ENCODE results near the gene C1QTNF1.

Gene C1QTNF1

DNA sequence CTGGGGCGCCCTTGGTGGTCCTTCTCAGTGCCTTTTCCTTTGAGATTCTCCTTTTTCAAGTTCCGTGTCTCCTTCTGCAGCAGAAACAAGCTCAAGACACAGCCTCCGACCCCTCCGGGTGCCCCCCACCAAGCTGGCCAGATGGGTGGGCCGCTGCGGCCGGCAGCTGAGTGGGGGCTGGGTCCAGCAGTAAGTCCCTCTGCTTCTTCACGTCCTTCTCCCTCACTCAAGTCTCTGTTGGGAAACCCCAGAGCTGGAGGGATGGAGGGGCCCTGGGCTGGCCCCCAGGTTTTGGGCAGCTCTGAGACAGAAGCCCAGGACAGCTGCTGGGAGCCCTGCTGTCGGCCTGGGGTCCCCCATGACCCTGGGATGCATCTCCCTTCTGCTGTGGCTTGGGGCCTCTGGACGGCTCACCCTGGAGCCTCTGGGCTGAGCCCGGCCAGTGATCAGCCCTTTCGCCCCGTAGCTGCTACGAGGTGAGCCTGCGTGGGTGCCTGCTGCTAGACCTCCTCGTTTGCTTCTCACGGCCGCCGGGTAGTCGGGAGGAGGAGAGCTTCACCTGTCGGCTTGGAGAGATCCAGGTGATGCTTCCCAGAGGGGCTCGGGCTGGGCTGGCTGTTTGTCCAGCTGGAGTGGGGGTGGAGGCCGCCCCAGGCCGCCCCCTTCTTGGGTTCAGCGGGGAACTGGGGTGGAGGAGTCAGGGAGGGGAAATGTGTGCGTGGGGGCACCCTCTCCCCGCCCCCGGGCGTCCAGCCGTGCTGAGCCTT is 61.4 kb downstream of the C1QTNF1 start:
- peaks cover 13 to 21% of the 10 kb centered on the region in 2 donors for H3K36me3 ChIP-seq (ENCODE audit: control insufficient read depth in 2 of 2, insufficient read depth in 2 of 2, low read length in 2 of 2)
- no peaks in the 10 kb centered on the region for H3K27me3 ChIP-seq (ENCODE audit: control insufficient read depth in 1 of 2, insufficient read depth in 2 of 2, low read length in 2 of 2)
- H3K9ac ChIP-seq (ENCODE audit: low read length in 2 of 2): no peak overlapping the region
- peaks cover 2% of the 10 kb centered on the region for H3K4me1 ChIP-seq (ENCODE audit: control insufficient read depth, insufficient read depth, low read length)
- no peaks in the 10 kb centered on the region for H3K9me3 ChIP-seq (ENCODE audit: control insufficient read depth in 2 of 2, low read length in 2 of 2)
- H3K4me3 ChIP-seq (ENCODE audit: low read length in 2 of 2): no peak overlapping the region
- H3K27ac ChIP-seq (ENCODE audit: low read length): no peak overlapping the region

DNA sequence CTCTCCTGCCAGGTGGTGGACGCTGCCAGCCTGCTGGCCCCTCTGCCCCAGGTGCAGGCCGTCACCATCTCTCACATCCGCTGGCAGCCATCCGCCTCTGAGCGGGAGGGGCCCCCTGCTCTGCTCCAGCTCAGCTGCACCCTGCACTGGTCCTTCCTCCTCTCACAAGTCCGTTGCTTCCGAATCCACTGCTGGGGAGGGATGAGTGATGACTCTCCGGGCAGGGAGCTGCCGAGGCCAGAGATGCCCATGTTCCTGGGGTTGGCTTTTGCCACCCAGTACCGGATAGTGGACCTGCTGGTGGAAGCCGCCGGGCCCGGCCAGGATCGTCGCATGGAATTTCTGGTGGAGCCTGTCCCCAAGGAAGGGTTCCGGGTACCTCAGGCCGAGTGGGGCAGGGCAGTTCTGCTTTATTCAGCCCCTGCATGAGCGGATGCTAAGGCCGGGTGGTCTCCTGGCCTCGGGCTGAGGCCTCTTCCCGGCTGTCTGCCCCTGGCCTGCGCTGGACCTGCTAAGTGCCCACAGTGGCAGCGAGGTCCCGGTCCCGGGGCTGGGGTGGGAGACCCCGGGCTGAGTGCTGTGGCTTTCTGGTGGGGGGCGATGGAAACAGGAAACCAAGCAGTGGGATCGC is 62.1 kb downstream of the C1QTNF1 start:
- peaks cover 2 to 5% of the 10 kb centered on the region in 2 donors for H3K27me3 ChIP-seq (ENCODE audit: control insufficient read depth in 1 of 2, insufficient read depth in 2 of 2, low read length in 2 of 2)
- H3K4me1 ChIP-seq (ENCODE audit: control insufficient read depth, insufficient read depth, low read length): peaks cover 8% of the 10 kb centered on the region
- no peak overlapping the region for H3K27ac ChIP-seq (ENCODE audit: low read length)
- H3K36me3 ChIP-seq (ENCODE audit: control insufficient read depth in 2 of 2, insufficient read depth in 2 of 2, low read length in 2 of 2): peaks cover 8 to 15% of the 10 kb centered on the region in 2 donors
- H3K9me3 ChIP-seq (ENCODE audit: control insufficient read depth in 2 of 2, low read length in 2 of 2): no peaks in the 10 kb centered on the region
- no peak overlapping the region for H3K9ac ChIP-seq (ENCODE audit: low read length in 2 of 2)
- no peak overlapping the region for H3K4me3 ChIP-seq (ENCODE audit: low read length in 2 of 2)

DNA sequence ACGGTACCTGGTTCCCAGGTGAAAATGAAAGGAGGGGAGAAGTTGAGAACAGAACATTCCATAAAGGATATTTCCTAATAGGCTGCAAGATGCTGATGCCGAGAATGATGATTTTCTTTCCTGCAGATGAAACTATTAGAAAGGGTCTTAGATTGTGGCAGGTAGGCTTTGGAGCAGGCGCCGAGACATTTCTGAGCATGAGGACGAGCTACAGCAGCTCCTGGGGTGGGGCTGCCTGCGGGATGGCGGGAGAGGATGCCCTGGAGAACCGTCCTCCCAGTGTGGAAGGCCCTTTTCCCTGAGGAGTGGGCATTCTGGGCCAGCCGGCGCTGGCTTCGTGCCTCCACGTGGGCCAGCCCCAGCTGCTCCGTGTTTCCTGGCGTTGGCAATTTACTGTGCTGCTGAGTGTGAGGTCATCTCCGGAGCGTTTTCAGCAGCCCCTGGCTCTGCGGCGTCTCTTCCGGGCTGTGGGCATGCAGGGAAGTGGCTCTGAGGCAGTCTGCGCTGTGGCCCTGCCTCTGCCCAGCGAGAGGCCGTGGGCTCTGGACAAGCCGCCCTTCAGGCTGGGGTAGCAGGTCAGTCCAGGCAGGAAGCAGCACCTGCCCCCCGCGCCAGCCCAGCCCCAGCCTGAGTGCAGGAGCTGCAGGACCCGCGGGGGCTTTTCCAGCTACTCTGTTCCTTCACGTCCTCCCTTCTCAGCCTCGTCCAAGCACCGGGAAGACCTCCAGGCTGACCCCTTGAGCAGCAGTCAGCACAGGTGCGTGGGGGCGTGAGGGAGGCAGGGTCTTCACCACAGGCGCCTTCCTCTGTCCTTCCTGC is 62.8 kb downstream of the C1QTNF1 start:
- no peaks in the 10 kb centered on the region for H3K9me3 ChIP-seq (ENCODE audit: control insufficient read depth in 2 of 2, low read length in 2 of 2)
- H3K36me3 ChIP-seq (ENCODE audit: control insufficient read depth in 2 of 2, insufficient read depth in 2 of 2, low read length in 2 of 2): peaks cover 8 to 15% of the 10 kb centered on the region in 2 donors
- no peak overlapping the region for H3K4me3 ChIP-seq (ENCODE audit: low read length in 2 of 2)
- H3K27ac ChIP-seq (ENCODE audit: low read length): no peak overlapping the region
- no peak overlapping the region for H3K9ac ChIP-seq (ENCODE audit: low read length in 2 of 2)
- H3K4me1 ChIP-seq (ENCODE audit: control insufficient read depth, insufficient read depth, low read length): peaks cover 8% of the 10 kb centered on the region
- H3K27me3 ChIP-seq (ENCODE audit: control insufficient read depth in 1 of 2, insufficient read depth in 2 of 2, low read length in 2 of 2): peaks cover 6 to 8% of the 10 kb centered on the region in 2 donors

DNA sequence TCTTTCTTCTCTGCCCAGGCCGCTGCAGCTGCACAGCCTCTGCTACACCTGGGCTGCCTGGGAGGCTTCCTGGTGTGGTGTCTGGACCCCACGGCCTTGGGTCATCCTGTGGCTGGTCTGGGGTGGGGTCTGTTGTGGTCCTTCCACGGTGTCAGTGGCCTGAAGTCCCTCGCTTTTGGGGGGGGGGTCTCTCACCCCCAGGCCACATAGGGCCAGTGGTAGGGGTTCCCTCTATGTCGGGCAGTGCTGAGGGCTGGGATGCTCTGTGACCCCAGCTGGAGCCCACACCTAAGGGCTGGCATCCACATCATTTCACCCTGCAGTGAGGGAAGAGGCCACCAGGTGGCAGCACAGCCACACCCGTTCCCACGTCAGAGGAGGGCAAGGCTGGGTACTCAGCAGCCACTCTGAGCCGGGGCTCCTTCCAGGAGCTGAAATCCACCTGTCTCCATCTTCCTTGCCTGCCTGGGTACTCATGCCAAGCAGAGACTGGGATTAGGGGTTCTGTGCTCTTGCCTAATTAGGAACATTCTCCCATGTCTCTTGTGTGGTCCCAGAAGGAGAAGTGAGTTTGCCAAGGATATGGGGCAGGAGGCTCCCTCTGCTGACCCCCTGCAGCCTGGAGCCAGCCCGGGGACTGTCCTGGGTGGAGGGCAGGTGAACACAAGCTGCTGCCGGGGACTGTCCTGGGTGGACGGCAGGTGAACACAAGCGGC is 63.6 kb downstream of the C1QTNF1 start:
- H3K9ac ChIP-seq (ENCODE audit: low read length in 2 of 2): no peak overlapping the region
- H3K4me3 ChIP-seq (ENCODE audit: low read length in 2 of 2): no peak overlapping the region
- peaks cover 8% of the 10 kb centered on the region for H3K4me1 ChIP-seq (ENCODE audit: control insufficient read depth, insufficient read depth, low read length)
- peaks cover 10 to 11% of the 10 kb centered on the region in 2 donors for H3K27me3 ChIP-seq (ENCODE audit: control insufficient read depth in 1 of 2, insufficient read depth in 2 of 2, low read length in 2 of 2)
- H3K27ac ChIP-seq (ENCODE audit: low read length): no peak overlapping the region
- no peaks in the 10 kb centered on the region for H3K9me3 ChIP-seq (ENCODE audit: control insufficient read depth in 2 of 2, low read length in 2 of 2)
- peaks cover 7 to 15% of the 10 kb centered on the region in 2 donors for H3K36me3 ChIP-seq (ENCODE audit: control insufficient read depth in 2 of 2, insufficient read depth in 2 of 2, low read length in 2 of 2)

DNA sequence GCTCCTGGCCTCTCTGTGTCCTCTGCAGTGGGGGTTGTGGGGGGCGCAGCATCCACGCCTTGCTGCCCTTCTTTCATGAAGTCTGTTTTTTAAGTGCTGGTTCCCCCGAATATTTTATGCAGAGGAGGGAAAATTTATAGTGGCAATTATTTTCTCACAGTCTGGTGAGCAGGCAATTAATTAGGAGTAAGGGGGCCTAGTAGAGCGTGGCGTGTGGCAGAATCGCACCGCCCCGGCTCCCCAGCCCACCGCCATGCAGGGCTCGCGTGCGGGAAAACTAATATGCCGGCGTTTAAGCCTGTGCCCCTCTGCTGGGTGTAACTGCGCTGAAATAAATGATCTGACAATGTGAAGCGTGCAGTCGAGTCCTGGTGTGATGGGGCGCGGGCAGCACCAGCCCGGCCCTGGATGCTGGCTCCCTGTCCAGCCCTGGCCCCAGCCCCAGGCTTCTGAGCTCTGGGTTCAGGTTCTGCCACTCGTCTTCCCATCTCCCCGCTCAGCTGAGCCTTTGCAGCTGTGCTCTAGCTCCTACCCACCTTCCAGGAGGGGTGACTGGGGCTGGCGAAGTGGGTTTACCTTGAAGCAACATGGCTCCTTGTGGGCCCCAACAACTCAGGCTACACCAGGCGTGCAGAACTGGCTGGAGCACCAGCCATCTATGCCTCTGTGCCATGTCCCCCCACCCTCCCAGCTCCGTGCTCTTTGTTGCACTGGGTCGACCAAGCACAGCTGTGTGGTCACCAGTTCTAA is 64.5 kb downstream of the C1QTNF1 start:
- no peaks in the 10 kb centered on the region for H3K9me3 ChIP-seq (ENCODE audit: control insufficient read depth in 2 of 2, low read length in 2 of 2)
- H3K4me3 ChIP-seq (ENCODE audit: low read length in 2 of 2): no peak overlapping the region
- no peak overlapping the region for H3K27ac ChIP-seq (ENCODE audit: low read length)
- H3K4me1 ChIP-seq (ENCODE audit: control insufficient read depth, insufficient read depth, low read length): peaks cover 8% of the 10 kb centered on the region
- no peak overlapping the region for H3K9ac ChIP-seq (ENCODE audit: low read length in 2 of 2)
- peaks cover 11 to 13% of the 10 kb centered on the region in 2 donors for H3K27me3 ChIP-seq (ENCODE audit: control insufficient read depth in 1 of 2, insufficient read depth in 2 of 2, low read length in 2 of 2)
- H3K36me3 ChIP-seq (ENCODE audit: control insufficient read depth in 2 of 2, insufficient read depth in 2 of 2, low read length in 2 of 2): peaks cover 3 to 11% of the 10 kb centered on the region in 2 donors

DNA sequence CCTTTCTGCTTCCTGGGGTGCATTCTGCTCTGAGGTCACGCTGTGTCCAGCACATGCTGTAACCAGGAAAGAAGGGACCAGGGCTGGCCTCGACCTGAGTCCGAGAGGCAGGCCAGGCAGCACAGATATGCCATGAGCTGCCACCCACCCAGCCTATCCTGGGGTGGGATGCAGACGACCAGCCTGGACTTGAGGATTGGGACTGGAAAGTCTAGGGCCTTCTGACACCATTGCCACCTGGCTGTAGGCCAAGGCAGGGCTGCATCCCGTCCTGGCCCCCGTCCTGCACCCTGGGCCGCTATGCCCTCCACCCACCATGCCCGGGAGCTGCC is 65.0 kb downstream of the C1QTNF1 start:
- Histone ChIP-seq H3K4me1 (ENCODE audit: control insufficient read depth, insufficient read depth, low read length) (peaks cover 8% of the 10 kb centered on the region), H3K9ac (ENCODE audit: low read length in 2 of 2) (no peak overlapping the region), H3K27ac (ENCODE audit: low read length) (no peak overlapping the region), H3K4me3 (ENCODE audit: low read length in 2 of 2) (no peak overlapping the region), H3K36me3 (ENCODE audit: control insufficient read depth in 2 of 2, insufficient read depth in 2 of 2, low read length in 2 of 2) (peaks cover 0 to 11% of the 10 kb centered on the region in 2 donors), H3K27me3 (ENCODE audit: control insufficient read depth in 1 of 2, insufficient read depth in 2 of 2, low read length in 2 of 2) (peaks cover 11 to 13% of the 10 kb centered on the region in 2 donors), H3K9me3 (ENCODE audit: control insufficient read depth in 2 of 2, low read length in 2 of 2) (no peaks in the 10 kb centered on the region)

DNA sequence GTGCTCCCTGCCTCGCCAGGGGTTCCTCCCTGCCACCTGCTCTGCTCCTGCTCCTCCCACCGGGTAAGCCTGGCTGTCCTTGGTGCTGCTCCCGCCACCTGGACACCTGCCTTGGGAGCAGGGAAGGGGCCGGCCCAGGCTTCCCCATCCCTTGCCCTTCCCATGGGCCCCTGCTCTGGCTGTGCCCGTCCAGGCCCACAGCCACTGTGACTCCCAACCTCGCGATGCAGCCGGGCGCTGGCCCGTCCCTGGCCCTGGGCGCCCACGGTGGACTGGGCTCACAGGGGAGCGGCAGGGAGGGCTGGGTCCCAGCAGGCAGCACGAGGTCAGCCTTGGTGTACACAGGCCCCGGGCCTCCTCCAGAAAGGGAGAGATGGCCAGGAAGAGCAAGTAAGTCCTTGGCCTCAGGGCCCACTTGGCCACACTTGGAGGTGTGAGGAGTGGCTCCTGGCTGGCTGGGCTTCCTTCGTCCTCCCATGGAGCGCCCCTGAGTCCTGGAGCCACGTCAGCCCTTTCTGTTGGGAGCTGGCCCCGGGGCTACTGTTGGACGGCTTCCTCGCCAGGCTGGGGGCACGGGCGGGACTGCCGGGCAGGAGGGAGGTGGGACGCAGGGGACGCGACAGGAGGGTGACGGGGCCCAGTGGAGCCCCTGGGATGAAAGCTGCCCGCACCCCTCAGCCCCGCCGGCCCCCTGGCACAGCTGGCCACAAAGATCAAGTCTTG is 65.9 kb downstream of the C1QTNF1 start:
- Histone ChIP-seq H3K4me1 (ENCODE audit: control insufficient read depth, insufficient read depth, low read length) (peaks cover 8% of the 10 kb centered on the region), H3K36me3 (ENCODE audit: control insufficient read depth in 2 of 2, insufficient read depth in 2 of 2, low read length in 2 of 2) (peaks cover 0 to 6% of the 10 kb centered on the region in 2 donors), H3K4me3 (ENCODE audit: low read length in 2 of 2) (no peak overlapping the region), H3K9ac (ENCODE audit: low read length in 2 of 2) (no peak overlapping the region), H3K9me3 (ENCODE audit: control insufficient read depth in 2 of 2, low read length in 2 of 2) (no peaks in the 10 kb centered on the region), H3K27me3 (ENCODE audit: control insufficient read depth in 1 of 2, insufficient read depth in 2 of 2, low read length in 2 of 2) (peaks cover 14 to 15% of the 10 kb centered on the region in 2 donors), H3K27ac (ENCODE audit: low read length) (no peak overlapping the region)

DNA sequence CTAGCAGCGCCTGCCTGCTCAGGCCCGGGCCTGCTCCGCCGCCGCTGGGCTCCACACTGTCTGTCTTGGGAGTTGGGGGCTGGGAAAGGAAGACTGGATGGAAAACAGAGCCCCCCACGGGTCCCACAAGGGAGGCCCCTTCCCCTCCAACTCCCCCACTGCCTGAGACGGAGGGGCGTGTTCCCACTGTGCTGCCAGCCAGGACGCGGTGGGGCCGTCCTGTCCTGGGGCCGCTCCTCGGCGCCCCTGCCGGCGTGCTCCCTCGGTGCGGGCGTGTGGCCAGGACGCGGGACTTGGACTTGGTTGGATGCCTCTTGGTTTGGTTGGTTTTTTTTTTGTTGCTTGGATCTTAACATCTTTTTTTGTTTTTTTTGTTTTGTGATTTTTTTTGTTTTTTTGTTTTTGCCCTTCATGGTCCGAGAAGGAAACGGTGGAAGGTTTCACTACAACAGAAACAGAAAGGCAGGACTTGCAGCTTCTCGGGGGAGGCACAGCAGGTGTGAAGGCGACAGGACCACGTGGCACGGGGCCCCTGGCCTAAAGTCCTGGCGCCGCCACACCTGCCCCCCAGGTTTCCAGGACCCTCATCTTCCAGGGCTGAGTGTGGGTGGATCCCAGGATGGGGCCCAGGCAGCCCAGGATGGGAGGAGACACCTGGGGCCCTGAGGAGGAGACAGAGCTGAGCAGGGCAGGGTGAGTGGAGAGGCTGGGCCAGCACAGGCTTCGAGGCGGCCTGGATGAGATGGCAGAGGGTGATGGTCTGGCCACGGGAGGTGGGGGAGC is 66.7 kb downstream of the C1QTNF1 start:
- Histone ChIP-seq H3K36me3 (ENCODE audit: control insufficient read depth in 2 of 2, insufficient read depth in 2 of 2, low read length in 2 of 2) (no peaks in the 10 kb centered on the region), H3K27me3 (ENCODE audit: control insufficient read depth in 1 of 2, insufficient read depth in 2 of 2, low read length in 2 of 2) (peaks cover 17 to 22% of the 10 kb centered on the region in 2 donors)

DNA sequence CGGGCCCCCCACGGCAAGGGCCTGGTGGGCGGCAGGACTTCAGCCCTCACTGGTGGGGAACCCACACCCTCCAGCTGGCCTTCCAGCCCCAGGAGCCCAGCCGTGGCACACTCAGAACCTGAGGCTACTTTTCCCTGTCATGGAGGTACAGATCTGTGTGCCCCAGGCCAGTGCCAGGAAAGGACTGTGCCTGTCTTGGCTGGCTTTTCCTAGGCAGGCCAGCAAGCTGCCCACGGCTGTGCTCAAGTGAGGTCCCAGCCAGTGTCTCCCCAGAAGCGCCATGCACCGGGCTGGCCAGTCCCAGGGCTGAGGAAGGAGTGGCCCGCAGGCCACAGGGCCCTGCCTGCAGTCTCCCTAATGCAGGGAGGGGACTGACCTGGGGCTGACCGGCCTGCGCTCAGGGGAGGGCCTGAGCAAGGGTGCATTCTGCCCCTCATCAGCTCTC is 67.3 kb downstream of the C1QTNF1 start:
- H3K4me3 ChIP-seq (ENCODE audit: low read length in 2 of 2): no peak overlapping the region
- no peaks in the 10 kb centered on the region for H3K36me3 ChIP-seq (ENCODE audit: control insufficient read depth in 2 of 2, insufficient read depth in 2 of 2, low read length in 2 of 2)
- no peak overlapping the region for H3K27ac ChIP-seq (ENCODE audit: low read length)
- no peaks in the 10 kb centered on the region for H3K9me3 ChIP-seq (ENCODE audit: control insufficient read depth in 2 of 2, low read length in 2 of 2)
- H3K4me1 ChIP-seq (ENCODE audit: control insufficient read depth, insufficient read depth, low read length): peaks cover 8% of the 10 kb centered on the region
- H3K9ac ChIP-seq (ENCODE audit: low read length in 2 of 2): no peak overlapping the region
- H3K27me3 ChIP-seq (ENCODE audit: control insufficient read depth in 1 of 2, insufficient read depth in 2 of 2, low read length in 2 of 2): peaks cover 22 to 28% of the 10 kb centered on the region in 2 donors

More for the DNA sequence above, 66.7 kb downstream of the C1QTNF1 start:
- Histone ChIP-seq H3K9me3 (ENCODE audit: control insufficient read depth in 2 of 2, low read length in 2 of 2) (no peaks in the 10 kb centered on the region), H3K4me1 (ENCODE audit: control insufficient read depth, insufficient read depth, low read length) (peaks cover 8% of the 10 kb centered on the region), H3K9ac (ENCODE audit: low read length in 2 of 2) (no peak overlapping the region), H3K4me3 (ENCODE audit: low read length in 2 of 2) (no peak overlapping the region), H3K27ac (ENCODE audit: low read length) (no peak overlapping the region)
